Activated naive CD4-positive, alpha-beta T cell treated with anti-CD3 and anti-CD28 coated beads for 36 hours (primary cell): ENCODE data around the gene DGKB. TPM values are rescaled to one million over a fixed set of nuclear protein-coding genes. Genes with fewer than 3 reads are reported as not detected.

Source experiments
- CTCF ChIA-PET: fragments of 350-600 bp; sonication (Branson Sonifier 250); formaldehyde crosslinking; loops from one replicate; lab custom pipeline; 2021; ENCODE audit warnings: antibody characterized with exemption; lab: Charles Lee
- DNase-seq: peaks from one replicate; pipeline ENCODE4 v3.0.0-alpha.2; 2020
- H3K27ac Mint-ChIP-seq: one replicate; pipeline ENCODE4 v1.8.0; 2021; ENCODE audit warnings: mild to moderate bottlenecking, mixed read lengths
- H3K27me3 Mint-ChIP-seq: one replicate; pipeline ENCODE4 v1.8.0; 2021; ENCODE audit warnings: low read depth, mixed read lengths
- H3K36me3 Mint-ChIP-seq: one replicate; pipeline ENCODE4 v1.8.0; 2021; ENCODE audit warnings: low read depth, mixed read lengths
- H3K4me1 Mint-ChIP-seq: one replicate; pipeline ENCODE4 v1.8.0; 2021; ENCODE audit warnings: low read depth, mixed read lengths
- H3K4me3 Mint-ChIP-seq: one replicate; pipeline ENCODE4 v1.8.0; 2021; ENCODE audit warnings: mild to moderate bottlenecking, moderate library complexity, mixed read lengths
- H3K9me3 Mint-ChIP-seq: one replicate; pipeline ENCODE4 v1.8.0; 2021; ENCODE audit warnings: mixed read lengths
- intact Hi-C: fragments of 100-400 bp; cut with micrococcal nuclease; formaldehyde crosslinking; loops from one replicate; pipeline ENCODE4 v1.15.1; 2023
- total RNA-seq, 2 experiments: library from RNA; stranded (reverse); gene quantifications; one replicate each; pipeline ENCODE4 v1.2.3, GENCODE V29; 2021

Gene DGKB
- total RNA-seq, 2 experiments from 2014 or later = not detected

- no peaks in the 10 kb centered on the region for H3K27me3 Mint-ChIP-seq
- H3K9me3 Mint-ChIP-seq = peaks cover 5% of the 10 kb centered on the region
- H3K36me3 Mint-ChIP-seq = no peaks in the 10 kb centered on the region
- intact Hi-C loops = no loop called here
- H3K27ac Mint-ChIP-seq = no peak overlapping the region
- DNase-seq = no peak
- CTCF ChIA-PET = no interaction called here
- H3K4me1 Mint-ChIP-seq = no peaks in the 10 kb centered on the region
- H3K4me3 Mint-ChIP-seq = no peak overlapping the region
These were observed 526.6 kb downstream of the DGKB start for GRCh38 chr7:14375998-14376397.

- no peak overlapping the region for H3K27ac Mint-ChIP-seq
- CTCF ChIA-PET = no interaction called here
- intact Hi-C loops = no loop called here
- H3K36me3 Mint-ChIP-seq = no peaks in the 10 kb centered on the region
- H3K9me3 Mint-ChIP-seq = peaks cover 9% of the 10 kb centered on the region
- H3K4me3 Mint-ChIP-seq = no peak overlapping the region
- H3K27me3 Mint-ChIP-seq = no peaks in the 10 kb centered on the region
- DNase-seq = no peak
- H3K4me1 Mint-ChIP-seq = no peaks in the 10 kb centered on the region
These were observed 528.2 kb downstream of the DGKB start for GRCh38 chr7:14374336-14374735.

- intact Hi-C loops = no loop called here
- no peaks in the 10 kb centered on the region for H3K4me1 Mint-ChIP-seq
- H3K9me3 Mint-ChIP-seq = peaks cover 22% of the 10 kb centered on the region
- no peaks in the 10 kb centered on the region for H3K36me3 Mint-ChIP-seq
- H3K27ac Mint-ChIP-seq = no peak overlapping the region
- H3K4me3 Mint-ChIP-seq = no peak overlapping the region
- CTCF ChIA-PET = no interaction called here
- no peak for DNase-seq
- H3K27me3 Mint-ChIP-seq = no peaks in the 10 kb centered on the region
These were observed 534.3 kb downstream of the DGKB start for GRCh38 chr7:14368285-14368684.

- CTCF ChIA-PET = no interaction called here
- Mint-ChIP-seq H3K36me3 (no peaks in the 10 kb centered on the region), H3K27me3 (no peaks in the 10 kb centered on the region), H3K27ac (no peak overlapping the region), H3K9me3 (peaks cover 3% of the 10 kb centered on the region), H3K4me1 (no peaks in the 10 kb centered on the region), H3K4me3 (no peak overlapping the region)
- no peak for DNase-seq
- intact Hi-C loops = no loop called here
These were observed 551.4 kb downstream of the DGKB start for GRCh38 chr7:14351167-14351566.

GRCh38 chr7:14341200-14341775 lies 561.3 kb downstream of the DGKB start:
- peaks cover 2% of the 10 kb centered on the region for H3K9me3 Mint-ChIP-seq
- intact Hi-C loops = no loop called here
- no peak for DNase-seq
- H3K36me3 Mint-ChIP-seq = no peaks in the 10 kb centered on the region
- no peaks in the 10 kb centered on the region for H3K27me3 Mint-ChIP-seq
- H3K4me3 Mint-ChIP-seq = no peak overlapping the region
- no peaks in the 10 kb centered on the region for H3K4me1 Mint-ChIP-seq
- CTCF ChIA-PET = no interaction called here
- H3K27ac Mint-ChIP-seq = no peak overlapping the region

- CTCF ChIA-PET = no interaction called here
- Mint-ChIP-seq H3K4me3 (no peak overlapping the region), H3K4me1 (no peaks in the 10 kb centered on the region), H3K36me3 (no peaks in the 10 kb centered on the region), H3K9me3 (peaks cover 2% of the 10 kb centered on the region), H3K27me3 (no peaks in the 10 kb centered on the region), H3K27ac (no peak overlapping the region)
- intact Hi-C loops = no loop called here
- DNase-seq = no peak
These were observed 562.0 kb downstream of the DGKB start for GRCh38 chr7:14340393-14341074.

GRCh38 chr7:14339861-14340260 lies 562.7 kb downstream of the DGKB start:
- H3K4me3 Mint-ChIP-seq = no peak overlapping the region
- no peaks in the 10 kb centered on the region for H3K4me1 Mint-ChIP-seq
- DNase-seq = no peak
- H3K36me3 Mint-ChIP-seq = no peaks in the 10 kb centered on the region
- intact Hi-C loops = no loop called here
- no peak overlapping the region for H3K27ac Mint-ChIP-seq
- CTCF ChIA-PET = no interaction called here
- H3K9me3 Mint-ChIP-seq = peaks cover 2% of the 10 kb centered on the region
- no peaks in the 10 kb centered on the region for H3K27me3 Mint-ChIP-seq

- H3K27me3 Mint-ChIP-seq = no peaks in the 10 kb centered on the region
- H3K9me3 Mint-ChIP-seq = peaks cover 2% of the 10 kb centered on the region
- intact Hi-C loops = no loop called here
- H3K4me3 Mint-ChIP-seq = no peak overlapping the region
- no peaks in the 10 kb centered on the region for H3K36me3 Mint-ChIP-seq
- CTCF ChIA-PET = no interaction called here
- no peak overlapping the region for H3K27ac Mint-ChIP-seq
- no peak for DNase-seq
- H3K4me1 Mint-ChIP-seq = no peaks in the 10 kb centered on the region
These were observed 566.3 kb downstream of the DGKB start for GRCh38 chr7:14336256-14336655.

- intact Hi-C loops = no loop called here
- H3K27ac Mint-ChIP-seq = no peak overlapping the region
- no peaks in the 10 kb centered on the region for H3K27me3 Mint-ChIP-seq
- H3K36me3 Mint-ChIP-seq = no peaks in the 10 kb centered on the region
- no peaks in the 10 kb centered on the region for H3K4me1 Mint-ChIP-seq
- DNase-seq = no peak
- H3K9me3 Mint-ChIP-seq = no peaks in the 10 kb centered on the region
- no peak overlapping the region for H3K4me3 Mint-ChIP-seq
- CTCF ChIA-PET = no interaction called here
These were observed 570.4 kb downstream of the DGKB start for GRCh38 chr7:14332155-14332554.

GRCh38 chr7:14324767-14325166 lies 577.8 kb downstream of the DGKB start:
- no peaks in the 10 kb centered on the region for H3K36me3 Mint-ChIP-seq
- intact Hi-C loops = no loop called here
- no peak overlapping the region for H3K4me3 Mint-ChIP-seq
- H3K27ac Mint-ChIP-seq = no peak overlapping the region
- DNase-seq = no peak
- CTCF ChIA-PET = no interaction called here
- H3K4me1 Mint-ChIP-seq = no peaks in the 10 kb centered on the region
- peaks cover 6% of the 10 kb centered on the region for H3K9me3 Mint-ChIP-seq
- no peaks in the 10 kb centered on the region for H3K27me3 Mint-ChIP-seq

- no peaks in the 10 kb centered on the region for H3K36me3 Mint-ChIP-seq
- H3K4me3 Mint-ChIP-seq = no peak overlapping the region
- H3K4me1 Mint-ChIP-seq = no peaks in the 10 kb centered on the region
- H3K9me3 Mint-ChIP-seq = peaks cover 6% of the 10 kb centered on the region
- DNase-seq = no peak
- intact Hi-C loops = no loop called here
- H3K27ac Mint-ChIP-seq = no peak overlapping the region
- H3K27me3 Mint-ChIP-seq = no peaks in the 10 kb centered on the region
- CTCF ChIA-PET = no interaction called here
These were observed 579.8 kb downstream of the DGKB start for GRCh38 chr7:14322724-14323123.

GRCh38 chr7:14321947-14322346 lies 580.6 kb downstream of the DGKB start:
- CTCF ChIA-PET = no interaction called here
- H3K4me3 Mint-ChIP-seq = no peak overlapping the region
- no peaks in the 10 kb centered on the region for H3K27me3 Mint-ChIP-seq
- DNase-seq = no peak
- intact Hi-C loops = no loop called here
- peaks cover 6% of the 10 kb centered on the region for H3K9me3 Mint-ChIP-seq
- no peak overlapping the region for H3K27ac Mint-ChIP-seq
- H3K36me3 Mint-ChIP-seq = no peaks in the 10 kb centered on the region
- no peaks in the 10 kb centered on the region for H3K4me1 Mint-ChIP-seq

GRCh38 chr7:14309432-14309831 lies 593.1 kb downstream of the DGKB start:
- no peak overlapping the region for H3K27ac Mint-ChIP-seq

More at GRCh38 chr7:14309432-14309831, 593.1 kb downstream of the DGKB start:
- Mint-ChIP-seq H3K4me3 (no peak overlapping the region), H3K27me3 (no peaks in the 10 kb centered on the region), H3K9me3 (peaks cover 3% of the 10 kb centered on the region), H3K36me3 (no peaks in the 10 kb centered on the region), H3K4me1 (no peaks in the 10 kb centered on the region)
- intact Hi-C loops = no loop called here
- CTCF ChIA-PET = no interaction called here
- DNase-seq = no peak
